GM23248 (cell line): ENCODE measurements around the gene ZFAND3. TPM values are rescaled to one million over a fixed set of nuclear protein-coding genes. Genes with fewer than 3 reads are reported as not detected.

ENCODE experiments used
- DNase-seq: peaks from one replicate; pipeline ENCODE4 v3.0.0-alpha.2; 2015
- H2AFZ ChIP-seq: fragments of 200-600 bp; sonication (generic); 2 replicates; pipeline ENCODE4 v1.6.1; 2016; ENCODE audit warnings: antibody characterized with exemption
- H3F3A ChIP-seq: fragments of 200-600 bp; sonication (generic); 2 replicates; pipeline ENCODE4 v1.6.1; 2016; ENCODE audit warnings: mild to moderate bottlenecking, antibody characterized with exemption, mixed run types; ENCODE audit not compliant: insufficient read depth
- H3K27ac ChIP-seq: fragments of 200-600 bp; sonication (generic); 2 replicates; pipeline ENCODE4 v1.5.1; 2016; ENCODE audit warnings: mild to moderate bottlenecking
- H3K27me3 ChIP-seq: fragments of 200-600 bp; sonication (generic); replicated peaks from 2 replicates; pipeline ENCODE4 v1.6.1; 2016; ENCODE audit warnings: mild to moderate bottlenecking; ENCODE audit not compliant: insufficient read depth
- H3K36me3 ChIP-seq: fragments of 200-600 bp; sonication (generic); 2 replicates; pipeline ENCODE4 v1.6.1; 2016; ENCODE audit warnings: low read depth, mild to moderate bottlenecking
- H3K4me1 ChIP-seq: fragments of 200-600 bp; sonication (generic); 2 replicates; pipeline ENCODE4 v1.6.1; 2016; ENCODE audit warnings: mild to moderate bottlenecking; ENCODE audit not compliant: insufficient read depth
- H3K4me2 ChIP-seq: fragments of 200-600 bp; sonication (generic); one replicate; pipeline ENCODE4 v1.6.1; 2016; ENCODE audit warnings: mild to moderate bottlenecking; ENCODE audit not compliant: unreplicated experiment
- H3K4me3 ChIP-seq: fragments of 200-600 bp; sonication (generic); 2 replicates; pipeline ENCODE4 v1.5.1; 2016; ENCODE audit warnings: mild to moderate bottlenecking
- H3K79me2 ChIP-seq: fragments of 200-600 bp; sonication (generic); 2 replicates; pipeline ENCODE4 v1.6.1; 2016; ENCODE audit warnings: mild to moderate bottlenecking; ENCODE audit not compliant: insufficient read depth
- H3K9ac ChIP-seq: fragments of 200-600 bp; sonication (generic); 2 replicates; pipeline ENCODE4 v1.6.1; 2016; ENCODE audit warnings: mild to moderate bottlenecking
- H3K9me2 ChIP-seq: fragments of 200-600 bp; sonication (generic); 2 replicates; pipeline ENCODE4 v1.6.1; 2016; ENCODE audit warnings: mixed run types, mild to moderate bottlenecking, moderate library complexity; ENCODE audit not compliant: insufficient read depth
- H3K9me3 ChIP-seq: fragments of 200-600 bp; sonication (generic); one replicate; pipeline ENCODE4 v1.6.1; 2017; ENCODE audit warnings: low read depth
- H4K20me1 ChIP-seq: fragments of 200-600 bp; sonication (generic); 2 replicates; pipeline ENCODE4 v1.6.0; 2016; ENCODE audit not compliant: insufficient read depth
- EZH2 ChIP-seq: fragments of 200-600 bp; sonication (generic); IDR thresholded peaks from 2 replicates; pipeline ENCODE4 v1.6.1; 2018; ENCODE audit warnings: antibody characterized with exemption, mild to moderate bottlenecking; ENCODE audit not compliant: insufficient read depth, poor library complexity, severe bottlenecking
- EZH2phosphoT487 ChIP-seq: fragments of 200-600 bp; sonication (generic); IDR thresholded peaks from 2 replicates; pipeline ENCODE4 v1.6.1; 2018; ENCODE audit warnings: antibody characterized with exemption, moderate library complexity, mild to moderate bottlenecking, low read depth; ENCODE audit not compliant: insufficient read depth
- WGBS, 2 experiments: methylation state at CpG; one replicate each; pipeline ENCODE4 v1.1.6; 2015 to 2017; ENCODE audit warnings: low lambda C conversion rate in 2 of 2, low coverage in 1 of 2; ENCODE audit errors: missing lambda C conversion rate in 2 of 2; 5-methylcytosine and 5-hydroxymethylcytosine counted together
- in situ Hi-C: fragments of 300-500 bp; cut with MboI; formaldehyde crosslinking; loops from 2 replicates; pipeline ENCODE4 v1.15.0; 2020
- polyA plus RNA-seq: library from polyadenylated mRNA; unstranded; fragments of >200 nt; fragmentation: Nextera tagmentation; extraction: Ambion mirVana; gene quantifications from 2 replicates; pipeline ENCODE4 v1.2.1, GENCODE V29; 2016
- total RNA-seq: library from RNA; depleted of rRNA; stranded (reverse); fragments of >200 nt; shearing (Covaris generic); gene quantifications from 2 replicates; pipeline ENCODE4 v1.2.3, GENCODE V29; 2014

Gene ZFAND3
- total and polyA plus RNA-seq, 2 experiments from 2014 or later: 27.5 to 40.0 TPM

DNA sequence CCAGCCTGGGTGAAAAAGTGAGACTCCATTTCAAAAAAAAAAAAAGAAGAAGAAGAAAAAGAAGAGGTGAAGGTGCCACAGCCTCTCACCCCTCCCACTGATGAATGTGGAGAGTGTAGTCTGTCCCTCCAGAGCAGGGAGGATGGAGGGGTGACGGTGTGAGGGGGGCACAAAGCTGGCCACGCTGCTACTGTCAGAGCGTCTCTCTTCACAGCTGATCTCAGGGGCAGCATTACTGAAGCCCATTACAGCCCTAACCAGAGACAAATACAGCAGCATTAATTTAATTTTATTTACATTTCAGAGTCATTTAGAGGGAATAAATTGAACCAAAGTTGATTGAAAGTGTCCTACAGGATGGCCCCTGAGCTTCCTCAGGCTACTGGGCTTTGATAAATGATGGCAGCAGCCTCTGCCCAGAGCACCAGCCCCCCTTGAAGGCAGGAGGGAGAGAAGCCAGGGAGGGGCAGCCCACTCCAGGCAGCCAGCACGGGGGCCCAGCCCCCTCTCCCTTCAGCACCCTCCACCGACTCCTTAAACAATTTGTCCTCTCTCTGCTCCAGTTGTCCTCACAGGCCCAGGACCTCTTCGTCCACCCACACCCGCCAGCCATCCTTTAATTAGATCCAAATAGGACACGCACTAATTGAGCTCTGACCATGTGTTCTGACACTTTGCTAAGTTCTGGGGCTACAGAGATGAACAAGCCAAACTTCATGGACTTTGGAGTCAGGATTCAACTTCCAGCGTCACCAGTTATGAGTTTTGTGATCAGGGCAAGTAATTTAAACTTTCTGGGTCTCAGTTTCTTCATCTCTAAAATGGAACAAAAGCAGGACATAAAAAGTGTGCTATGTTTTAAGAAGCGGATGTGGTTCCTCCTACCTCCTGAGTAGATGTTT is 18.6 kb upstream of the ZFAND3 start:
- no peaks in the 10 kb centered on the region for H3K27me3 ChIP-seq
- H3K9ac ChIP-seq: no peak overlapping the region
- no peaks in the 10 kb centered on the region for H3K36me3 ChIP-seq
- H3F3A ChIP-seq: no peaks in the 10 kb centered on the region
- H2AFZ ChIP-seq: no peak overlapping the region
- no peak for DNase-seq
- H3K9me3 ChIP-seq: no peaks in the 10 kb centered on the region
- H3K4me3 ChIP-seq: no peak overlapping the region
- H3K27ac ChIP-seq: no peak overlapping the region
- H4K20me1 ChIP-seq: no peaks in the 10 kb centered on the region
- in situ Hi-C loops: no loop called here
- no peaks in the 10 kb centered on the region for H3K79me2 ChIP-seq
- H3K4me1 ChIP-seq: no peaks in the 10 kb centered on the region
- no peak overlapping the region for H3K4me2 ChIP-seq
- H3K9me2 ChIP-seq: no peaks in the 10 kb centered on the region
- TF ChIP-seq EZH2phosphoT487 (no peak), EZH2 (no peak)
- 66 to 72% methylated on average over 10 of the region's 10 CpGs for WGBS, 2 experiments

DNA sequence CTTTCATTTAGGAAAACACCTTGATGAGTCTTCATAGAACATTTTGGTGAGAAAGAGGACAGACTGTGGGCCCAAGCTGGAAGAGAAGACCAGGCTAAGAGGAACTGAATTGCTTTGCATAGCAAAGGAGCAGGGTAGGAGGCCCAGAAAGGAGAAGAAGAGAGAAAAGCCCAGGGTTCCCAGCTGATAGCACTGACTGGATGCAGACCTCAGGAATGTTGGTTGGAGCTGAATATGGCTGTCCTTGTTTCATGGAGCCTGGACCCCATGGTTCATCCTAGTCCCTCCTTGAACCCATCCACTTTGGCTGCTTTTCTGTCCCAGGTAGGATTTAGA is 18.0 kb upstream of the ZFAND3 start:
- no peaks in the 10 kb centered on the region for H4K20me1 ChIP-seq
- no peak overlapping the region for H2AFZ ChIP-seq
- H3K4me3 ChIP-seq: no peak overlapping the region
- no peaks in the 10 kb centered on the region for H3K9me3 ChIP-seq
- no peaks in the 10 kb centered on the region for H3K4me1 ChIP-seq
- no peaks in the 10 kb centered on the region for H3K79me2 ChIP-seq
- no peak for DNase-seq
- H3K27ac ChIP-seq: no peak overlapping the region
- no peaks in the 10 kb centered on the region for H3K36me3 ChIP-seq
- H3K9me2 ChIP-seq: no peaks in the 10 kb centered on the region
- no peak overlapping the region for H3K4me2 ChIP-seq
- H3K27me3 ChIP-seq: no peaks in the 10 kb centered on the region
- no peak for TF ChIP-seq EZH2
- TF ChIP-seq EZH2phosphoT487: no peak
- in situ Hi-C loops: no loop called here
- H3F3A ChIP-seq: no peaks in the 10 kb centered on the region
- H3K9ac ChIP-seq: no peak overlapping the region

DNA sequence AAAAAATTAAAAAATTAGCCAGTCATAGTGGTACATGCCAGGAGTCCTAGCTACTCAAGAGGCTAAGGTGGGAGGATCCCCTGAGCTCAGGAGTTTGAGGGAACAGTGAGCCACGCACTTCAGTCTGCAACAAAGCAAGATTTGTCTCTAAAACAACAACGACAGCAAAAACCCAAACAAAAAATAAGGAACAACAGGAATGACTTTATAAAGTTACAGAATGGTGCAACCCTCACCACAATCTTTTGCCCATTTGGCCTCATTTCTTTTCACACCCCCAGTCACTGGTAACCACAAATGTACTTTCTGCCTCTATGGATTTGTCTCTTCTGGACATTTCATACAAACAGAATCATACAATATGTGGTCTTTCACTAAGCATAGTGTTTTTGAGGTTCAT is 16.7 kb upstream of the ZFAND3 start:
- H3K4me3 ChIP-seq: no peak overlapping the region
- 80 to 86% methylated on average over 2 of the region's 2 CpGs for WGBS, 2 experiments

DNA sequence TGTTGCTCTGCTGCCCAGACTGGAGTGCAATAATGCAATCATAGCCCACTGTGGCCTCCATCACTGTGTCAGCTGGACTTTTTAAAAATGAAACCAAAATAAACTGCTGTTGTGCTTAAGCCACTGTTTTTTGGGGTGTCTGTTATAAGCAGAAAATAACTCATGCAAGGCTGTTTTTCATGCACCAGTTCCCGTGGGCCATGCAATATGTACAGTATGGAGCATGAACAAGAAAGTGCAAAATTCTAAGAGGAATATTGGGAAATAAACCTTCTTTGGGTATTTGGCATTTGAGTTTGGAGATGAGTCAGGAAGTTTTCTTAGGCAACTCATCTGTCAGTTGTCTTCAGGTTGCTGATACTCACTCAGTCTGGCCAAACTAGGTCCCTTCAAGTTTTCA is 14.9 kb upstream of the ZFAND3 start:
- DNase-seq: peak; percentile 66

More for the DNA sequence above, 16.7 kb upstream of the ZFAND3 start:
- Histone ChIP-seq H3K4me2 (no peak overlapping the region), H3K27me3 (no peaks in the 10 kb centered on the region), H4K20me1 (no peaks in the 10 kb centered on the region), H3K9me3 (no peaks in the 10 kb centered on the region), H3K36me3 (no peaks in the 10 kb centered on the region), H3K9ac (no peak overlapping the region), H3K79me2 (no peaks in the 10 kb centered on the region), H3K9me2 (no peaks in the 10 kb centered on the region), H3F3A (no peaks in the 10 kb centered on the region), H3K4me1 (no peaks in the 10 kb centered on the region), H2AFZ (no peak overlapping the region), H3K27ac (no peak overlapping the region)
- DNase-seq: no peak
- in situ Hi-C loops: no loop called here
- TF ChIP-seq EZH2phosphoT487 (no peak), EZH2 (no peak)

More for the DNA sequence above, 14.9 kb upstream of the ZFAND3 start:
- Histone ChIP-seq H3K27me3 (no peaks in the 10 kb centered on the region), H3K4me1 (no peaks in the 10 kb centered on the region), H3K4me3 (no peak overlapping the region), H2AFZ (no peak overlapping the region), H3K9me3 (no peaks in the 10 kb centered on the region), H3K36me3 (no peaks in the 10 kb centered on the region), H3K9ac (no peak overlapping the region), H3K9me2 (no peaks in the 10 kb centered on the region), H3K27ac (no peak overlapping the region), H3K79me2 (no peaks in the 10 kb centered on the region), H3F3A (no peaks in the 10 kb centered on the region), H4K20me1 (no peaks in the 10 kb centered on the region), H3K4me2 (no peak overlapping the region)
- in situ Hi-C loops: no loop called here
- WGBS, 2 experiments: 82 to 93% methylated on average over 1 of the region's 1 CpG
- TF ChIP-seq EZH2 (no peak), EZH2phosphoT487 (no peak)
